ENCODE results near the gene LNPEP.
"Not testable (repeated sequence)": the region's sequence is repeated elsewhere in the genome, so short reads cannot be mapped to it uniquely, and the experiment has no call there.

The LNPEP gene

DNA sequence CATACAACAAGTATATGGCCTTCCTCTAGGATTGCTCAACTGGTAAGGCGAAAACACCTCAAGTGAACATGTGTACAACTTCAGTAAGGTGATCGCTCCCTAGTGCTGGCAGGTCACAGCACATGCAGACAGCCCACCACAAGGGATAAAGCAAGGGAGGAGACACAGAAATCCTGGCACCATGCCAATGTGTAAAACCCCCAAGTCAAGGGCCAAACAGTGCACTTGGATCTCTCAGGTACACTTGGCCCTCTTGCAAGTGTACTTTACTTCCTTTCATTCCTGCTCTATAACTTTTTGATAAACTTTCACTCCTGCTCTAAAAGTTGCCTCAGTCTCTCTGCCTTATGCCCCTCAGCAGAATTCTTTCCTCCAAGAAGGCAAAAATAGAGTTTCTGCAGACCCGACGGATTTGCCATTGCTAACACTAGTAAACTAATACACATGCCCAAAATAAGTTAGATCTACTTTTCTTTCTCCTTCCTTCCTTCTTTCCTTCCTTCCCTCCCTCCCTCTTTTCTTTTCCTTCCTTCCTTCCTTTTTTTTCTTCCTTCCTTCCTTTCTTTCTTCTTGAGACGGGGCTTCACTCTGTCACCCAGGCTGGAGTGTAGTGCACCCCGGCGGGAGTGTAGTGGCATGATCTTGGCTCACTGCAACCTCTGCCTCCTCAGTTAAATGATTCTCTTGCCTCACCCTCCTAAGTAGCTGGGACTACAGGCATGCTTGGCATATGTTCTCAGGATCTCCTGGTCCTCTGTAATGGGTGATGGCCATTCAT, 6.8 kb upstream of the LNPEP start:
- TF ChIP-seq CTCF (IDR thresholded peaks at IDR 0.05; ENCODE audit: insufficient read depth, low read depth, low read length, missing control alignments): no peak
- H3K4me3 ChIP-seq (ENCODE audit: low read length): no peak overlapping the region
- DNase-seq (ENCODE audit: low read depth): no peak

- TF ChIP-seq CTCF (IDR thresholded peaks at IDR 0.05; ENCODE audit: insufficient read depth, low read depth, low read length, missing control alignments): no peak
- H3K4me3 ChIP-seq (ENCODE audit: low read length): no peak overlapping the region
- no peak for DNase-seq (ENCODE audit: low read depth)
Observed at GRCh38 chr5:96930058-96930457, 5.8 kb upstream of the LNPEP start.

DNA sequence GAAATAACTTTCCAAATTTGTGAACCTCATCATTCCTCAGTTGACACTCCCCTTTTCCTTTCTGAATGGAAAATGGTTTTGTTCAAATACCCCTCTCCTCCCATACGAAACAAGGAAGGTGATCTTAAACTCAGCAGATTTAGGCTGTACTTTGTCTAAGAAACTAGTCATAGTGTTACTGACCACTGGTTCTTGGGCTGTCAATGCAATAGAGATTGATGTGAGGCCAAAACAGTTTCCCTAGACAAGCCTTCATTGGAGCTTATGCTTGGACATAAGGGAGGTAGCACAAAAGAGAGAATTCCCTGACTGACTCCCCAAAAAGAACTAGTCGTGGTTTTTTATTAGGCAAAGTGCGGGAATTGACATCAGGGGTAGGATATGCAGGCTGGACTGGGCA, 5.3 kb upstream of the LNPEP start:
- no peak for DNase-seq (ENCODE audit: low read depth)
- no peak overlapping the region for H3K4me3 ChIP-seq (ENCODE audit: low read length)
- no peak for TF ChIP-seq CTCF (IDR thresholded peaks at IDR 0.05; ENCODE audit: insufficient read depth, low read depth, low read length, missing control alignments)

DNA sequence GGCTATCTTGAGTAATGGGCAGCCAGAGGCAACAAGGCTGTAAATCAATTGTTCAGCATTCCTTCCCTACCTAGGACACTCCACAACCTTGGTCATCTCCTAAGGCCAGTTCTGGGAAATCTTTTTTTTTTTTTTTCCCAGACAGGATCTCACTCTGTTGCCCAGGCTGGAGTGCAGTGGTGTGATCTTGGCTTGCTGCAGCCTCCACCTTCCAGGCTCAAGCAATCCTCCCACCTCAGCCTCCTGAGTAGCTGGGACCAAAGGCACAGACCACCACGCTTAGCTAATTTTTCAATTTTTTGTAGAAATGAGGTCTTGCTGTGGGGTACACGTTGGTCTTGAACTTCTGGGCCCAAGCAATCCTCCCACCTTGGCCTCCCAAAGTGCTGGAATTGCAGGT, 4.8 kb upstream of the LNPEP start:
- H3K4me3 ChIP-seq (ENCODE audit: low read length); DNase-seq (ENCODE audit: low read depth): not testable (repeated sequence)

- TF ChIP-seq CTCF (IDR thresholded peaks at IDR 0.05; ENCODE audit: insufficient read depth, low read depth, low read length, missing control alignments): no peak
- DNase-seq (ENCODE audit: low read depth): no peak
- H3K4me3 ChIP-seq (ENCODE audit: low read length): no peak overlapping the region
Observed at GRCh38 chr5:96931605-96932004, 4.3 kb upstream of the LNPEP start.

GRCh38 chr5:96932026-96932425, 3.9 kb upstream of the LNPEP start:
- TF ChIP-seq CTCF (IDR thresholded peaks at IDR 0.05; ENCODE audit: insufficient read depth, low read depth, low read length, missing control alignments): no peak
- no peak for DNase-seq (ENCODE audit: low read depth)
- H3K4me3 ChIP-seq (ENCODE audit: low read length): no peak overlapping the region

DNA sequence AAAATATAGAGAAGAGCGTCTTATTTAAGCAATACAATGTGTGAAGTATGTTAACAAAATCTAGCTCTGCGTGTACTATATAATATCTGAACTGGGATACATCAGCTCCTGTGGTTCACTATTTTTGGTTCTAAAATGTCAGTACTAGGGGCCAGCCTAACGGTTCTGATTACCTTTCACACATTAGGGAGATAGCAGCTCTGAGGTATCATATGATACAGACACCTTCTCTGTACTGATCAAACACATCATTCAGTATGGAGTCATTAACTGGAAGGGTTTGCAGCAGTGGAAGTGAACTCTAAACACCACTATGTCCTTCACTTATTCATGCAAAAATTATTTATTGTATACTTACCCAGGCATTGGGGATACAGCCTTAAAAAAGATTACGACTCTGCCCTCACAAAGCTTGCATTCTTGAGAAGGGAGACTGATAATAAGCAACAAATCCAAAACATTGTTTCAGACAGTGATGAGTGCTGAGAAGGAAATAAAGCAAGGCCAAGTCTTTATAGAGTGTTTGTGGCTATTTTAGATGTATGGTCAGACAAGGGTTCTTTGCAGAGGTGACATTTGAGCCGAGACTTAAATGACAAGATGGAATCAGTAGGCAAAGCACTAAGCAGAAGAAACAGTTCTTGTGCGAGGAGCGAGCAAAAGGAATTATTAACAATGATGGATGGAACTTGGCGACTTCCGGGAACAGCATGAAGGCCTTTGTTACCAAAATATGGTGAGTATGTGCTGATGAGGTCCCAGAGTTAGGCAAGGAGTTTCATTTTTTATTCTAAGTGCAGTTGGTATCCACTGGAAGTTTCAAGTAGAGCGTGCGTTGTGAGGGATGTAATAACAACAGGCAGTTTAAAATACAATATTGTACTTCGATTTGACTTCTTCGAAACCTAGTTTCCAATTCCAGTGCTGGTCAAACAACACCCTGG, 1.8 kb upstream of the LNPEP start:
- no peak for TF ChIP-seq CTCF (IDR thresholded peaks at IDR 0.05; ENCODE audit: insufficient read depth, low read depth, low read length, missing control alignments)
- peak overlapping the region; percentile 82 for H3K4me3 ChIP-seq (ENCODE audit: low read length)
- no peak for DNase-seq (ENCODE audit: low read depth)

All from epithelial cell of esophagus (primary cell).